Esophagus muscularis mucosa (tissue), 4 donors: ENCODE results near the gene AGA.

Experiments
- CTCF ChIP-seq, 3 experiments: fragments of 200-600 bp in 2 of 3; fragments of 450-650 bp in 1 of 3; sonication (generic) in 2 of 3; IDR thresholded peaks; one replicate each; pipeline ENCODE4 v1.5.1; 2017 to 2019; ENCODE audit warnings: antibody characterized with exemption in 3 of 3, mild to moderate bottlenecking in 2 of 3, moderate library complexity in 1 of 3
- EP300 ChIP-seq: sonication (generic); formaldehyde crosslinking; IDR thresholded peaks from one replicate; pipeline ENCODE4 v1.6.1; 2017; ENCODE audit warnings: antibody characterized with exemption
- POLR2A ChIP-seq: fragments of 450-650 bp; IDR thresholded peaks from one replicate; pipeline ENCODE4 v1.6.1; 2017; ENCODE audit warnings: antibody characterized with exemption, moderate library complexity, mild to moderate bottlenecking, low read depth
- POLR2AphosphoS5 ChIP-seq, 2 donors: sonication (generic); formaldehyde crosslinking; IDR thresholded peaks; one replicate each; pipeline ENCODE4 v1.6.1; 2017; ENCODE audit warnings: antibody characterized with exemption in 2 of 2

- TF ChIP-seq POLR2A = no peak
- no peak for TF ChIP-seq CTCF (IDR thresholded peaks at IDR 0.05)
- TF ChIP-seq POLR2AphosphoS5 (IDR thresholded peaks at IDR 0.05) = no peak
- no peak for TF ChIP-seq EP300
Measured at GRCh38 chr4:177482367-177482766, 40.1 kb upstream of the AGA start.
